Thyroid gland (tissue), 4 donors: ENCODE measurements around the gene NOTCH3. TPM values are rescaled to one million over a fixed set of nuclear protein-coding genes. Genes with fewer than 3 reads are reported as not detected.

ENCODE experiments used
- DNase-seq, 2 donors: peaks; one replicate each; pipeline ENCODE4 v3.0.0-alpha.2; 2019
- H3K27ac ChIP-seq, 3 donors: fragments of 200-600 bp; sonication (generic); 1 replicate in 2 of 3; 2 replicates in 1 of 3; pipeline ENCODE4 v1.5.1; 2016 to 2019; ENCODE audit warnings: mild to moderate bottlenecking in 1 of 3, moderate library complexity in 1 of 3
- H3K27me3 ChIP-seq: fragments of 200-600 bp; sonication (generic); one replicate; pipeline ENCODE4 v1.5.1; 2019
- H3K36me3 ChIP-seq, 2 donors: fragments of 200-600 bp; sonication (generic); one replicate each; pipeline ENCODE4 v1.5.1; 2016 to 2019
- H3K4me1 ChIP-seq, 2 donors: fragments of 200-600 bp; sonication (generic); one replicate each; pipeline ENCODE4 v1.5.1; 2017 to 2019
- H3K4me3 ChIP-seq, 3 donors: fragments of 200-600 bp; sonication (generic); replicated peaks in 1 of 3; 1 replicate in 2 of 3; 2 replicates in 1 of 3; pipeline ENCODE4 v1.5.1; 2016; ENCODE audit warnings: mild to moderate bottlenecking in 1 of 3
- H3K9me3 ChIP-seq: fragments of 200-600 bp; sonication (generic); one replicate; pipeline ENCODE4 v1.5.1; 2017
- CTCF ChIP-seq, 6 experiments: fragments of 200-600 bp in 3 of 6; fragments of 450-650 bp in 3 of 6; sonication (generic) in 3 of 6; IDR thresholded peaks; one replicate each; pipeline ENCODE4 v1.5.1; 2016 to 2019; ENCODE audit warnings: antibody characterized with exemption in 6 of 6, mild to moderate bottlenecking in 2 of 6, inconsistent platforms in 1 of 6, moderate library complexity in 1 of 6
- POLR2A ChIP-seq, 2 donors: fragments of 450-650 bp; IDR thresholded peaks; one replicate each; pipeline ENCODE4 v1.6.1; 2017; ENCODE audit warnings: antibody characterized with exemption in 2 of 2, mild to moderate bottlenecking in 2 of 2, moderate library complexity in 1 of 2
- WGBS, 2 donors: methylation state at CpG; one replicate each; pipeline ENCODE4 v1.1.5; 2017; 5-methylcytosine and 5-hydroxymethylcytosine counted together
- intact Hi-C: fragments of 100-400 bp; cut with DNase I; formaldehyde crosslinking; loops from one replicate; pipeline ENCODE4 v1.15.1; 2023
- total RNA-seq, 4 donors: library from RNA; depleted of rRNA; stranded (reverse); fragments of >200 nt; gene quantifications; one replicate each; pipeline ENCODE4 v1.2.3, GENCODE V29; 2016

NOTCH3 gene
- total RNA-seq, 4 donors from 2014 or later = 10.9 to 53.9 (median 20.0) TPM

DNA sequence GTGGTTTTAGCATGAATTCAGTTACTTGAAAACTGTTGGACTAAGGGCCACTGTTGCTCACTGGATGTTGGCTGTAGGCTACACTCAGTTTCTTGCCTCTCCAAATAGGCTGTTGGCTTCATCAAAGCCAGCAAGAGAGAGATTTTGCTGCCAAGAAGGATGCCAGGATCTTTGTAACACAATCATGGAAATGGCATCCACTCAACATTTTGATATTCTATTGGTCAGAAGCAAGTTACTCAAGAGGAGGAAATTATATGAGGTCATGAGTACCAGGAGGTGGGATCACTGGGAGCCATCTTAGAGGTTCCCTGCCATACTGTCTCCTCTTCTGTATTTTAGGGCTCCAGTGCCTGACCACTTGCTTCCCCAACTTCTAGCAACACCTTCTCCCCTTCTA is 63.0 kb downstream of the NOTCH3 start:
- no peak for DNase-seq

DNA sequence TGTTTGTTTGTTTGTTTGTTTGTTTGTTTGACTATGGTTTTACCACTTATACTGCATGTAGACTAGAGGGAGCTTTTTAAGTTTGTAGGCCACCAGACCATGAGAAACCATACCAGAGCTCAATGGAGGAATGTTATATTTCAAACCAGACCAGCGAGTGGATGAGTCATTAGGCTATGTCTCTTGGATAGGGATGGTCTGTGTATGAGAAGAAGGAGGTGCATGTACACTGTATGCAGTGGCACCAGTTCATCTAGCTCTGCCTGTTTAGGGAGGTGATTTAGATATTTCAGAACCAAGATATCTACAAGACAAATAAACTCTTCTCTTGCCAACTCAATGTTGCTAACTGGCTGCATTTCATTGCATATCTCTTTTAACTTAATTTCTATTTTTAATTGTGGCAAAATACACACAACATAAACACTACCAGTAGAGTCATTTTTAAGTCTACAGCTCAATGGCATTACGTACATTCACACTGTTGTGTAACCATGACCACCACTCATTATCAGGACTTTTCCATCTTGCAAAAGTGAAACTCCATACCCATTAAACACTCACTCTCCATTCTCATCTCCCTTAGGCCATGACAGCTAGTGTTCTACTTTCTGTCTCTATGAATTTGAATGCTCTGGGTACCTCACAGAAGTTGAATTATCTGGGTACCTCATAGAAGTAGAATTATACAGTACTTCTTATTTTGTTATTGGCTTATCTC is 64.4 kb downstream of the NOTCH3 start:
- Histone ChIP-seq H3K9me3 (no peaks in the 10 kb centered on the region), H3K4me3 (no peak overlapping the region), H3K27ac (no peak overlapping the region), H3K4me1 (no peaks in the 10 kb centered on the region), H3K36me3 (no peaks in the 10 kb centered on the region), H3K27me3 (no peaks in the 10 kb centered on the region)
- DNase-seq = no peak
- 57 to 82% methylated on average over 2 of the region's 2 CpGs for WGBS, 2 donors
- TF ChIP-seq CTCF (IDR thresholded peaks at IDR 0.05) (no peak), POLR2A (IDR thresholded peaks at IDR 0.05) (no peak)
- intact Hi-C loops = no loop called here

More for the DNA sequence above, 63.0 kb downstream of the NOTCH3 start:
- H3K27ac ChIP-seq = no peak overlapping the region
- H3K36me3 ChIP-seq = no peaks in the 10 kb centered on the region
- H3K4me3 ChIP-seq = no peak overlapping the region
- no peaks in the 10 kb centered on the region for H3K9me3 ChIP-seq
- intact Hi-C loops = no loop called here
- no peaks in the 10 kb centered on the region for H3K27me3 ChIP-seq
- no peaks in the 10 kb centered on the region for H3K4me1 ChIP-seq
- no peak for TF ChIP-seq CTCF (IDR thresholded peaks at IDR 0.05)
- no peak for TF ChIP-seq POLR2A (IDR thresholded peaks at IDR 0.05)

DNA sequence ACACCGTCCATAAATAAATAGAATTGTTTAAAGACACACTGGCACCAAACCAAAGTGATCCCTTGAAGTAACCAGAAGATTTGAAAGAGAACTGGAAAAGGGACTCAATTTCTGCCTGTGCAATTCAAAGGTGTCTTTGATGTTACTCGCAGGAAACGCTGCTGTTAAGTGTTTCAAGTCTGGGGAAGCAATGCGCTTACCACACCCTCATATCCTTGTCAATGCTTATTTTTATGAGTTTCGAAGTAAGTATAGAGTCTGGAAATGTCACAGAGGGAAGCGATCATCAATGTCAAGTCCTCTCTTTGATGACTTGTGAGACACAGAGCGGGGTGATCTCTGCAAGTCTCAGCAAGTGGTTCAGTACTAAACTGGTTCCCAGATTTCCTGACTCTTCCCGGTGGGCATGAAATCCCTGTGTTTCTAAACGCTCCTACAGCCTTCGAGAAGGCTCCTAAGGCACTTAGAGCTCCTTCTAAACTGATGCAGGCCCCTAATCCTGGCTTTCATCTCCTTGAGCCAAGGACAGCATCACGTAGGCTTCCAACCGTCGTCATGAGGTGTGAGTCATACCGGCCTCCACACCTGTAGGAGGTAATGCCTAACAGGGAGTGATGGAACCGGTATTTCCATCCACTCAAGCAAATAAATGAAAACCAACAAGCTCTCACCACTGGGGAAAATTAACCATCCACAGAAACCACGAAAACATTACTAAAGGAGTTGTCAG is 70.8 kb downstream of the NOTCH3 start:
- no peak overlapping the region for H3K27ac ChIP-seq
- TF ChIP-seq CTCF (IDR thresholded peaks at IDR 0.05) = no peak
- TF ChIP-seq POLR2A (IDR thresholded peaks at IDR 0.05) = no peak
- WGBS, 2 donors = 54 to 55% methylated on average over 16 of the region's 16 CpGs
- H3K27me3 ChIP-seq = no peaks in the 10 kb centered on the region
- intact Hi-C loops = no loop called here
- no peak overlapping the region for H3K4me3 ChIP-seq
- peaks cover 0 to under 1% of the 10 kb centered on the region in 2 donors for H3K4me1 ChIP-seq
- H3K9me3 ChIP-seq = no peaks in the 10 kb centered on the region
- no peak for DNase-seq
- no peaks in the 10 kb centered on the region for H3K36me3 ChIP-seq

DNA sequence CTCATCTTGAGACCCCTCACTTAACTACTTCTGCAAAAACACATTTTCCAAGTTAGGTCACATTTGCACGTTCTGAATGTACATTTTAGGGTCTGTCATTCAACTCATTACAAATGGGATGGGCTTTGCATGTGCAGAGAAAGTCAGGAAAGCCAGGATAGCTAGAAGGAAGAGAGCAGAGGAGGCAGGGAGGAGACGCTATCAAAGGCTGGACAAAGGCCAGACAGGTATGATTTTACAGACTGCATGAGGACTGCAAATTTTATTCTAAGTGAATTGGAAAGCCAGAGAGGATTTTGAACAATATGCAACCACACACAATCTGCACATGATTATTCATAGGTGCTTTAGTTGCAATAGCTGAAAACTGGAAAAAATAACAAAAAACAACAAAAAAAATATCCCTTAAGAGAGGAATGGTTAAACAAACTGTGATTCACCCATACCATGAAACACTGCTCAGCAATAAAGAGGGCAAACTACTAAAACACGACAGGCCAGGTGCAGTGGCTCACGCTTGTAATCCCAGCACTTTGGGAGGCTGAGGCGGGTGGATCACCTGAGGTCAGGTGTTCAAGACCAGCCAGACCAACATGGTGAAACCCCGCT is 72.5 kb downstream of the NOTCH3 start:
- Histone ChIP-seq H3K9me3 (no peaks in the 10 kb centered on the region), H3K36me3 (no peaks in the 10 kb centered on the region), H3K27ac (no peak overlapping the region), H3K4me1 (peaks cover 16 to 18% of the 10 kb centered on the region in 2 donors), H3K27me3 (no peaks in the 10 kb centered on the region), H3K4me3 (no peak overlapping the region)
- DNase-seq = no peak
- 77 to 78% methylated on average over 6 of the region's 6 CpGs for WGBS, 2 donors
- TF ChIP-seq CTCF (IDR thresholded peaks at IDR 0.05) (no peak), POLR2A (IDR thresholded peaks at IDR 0.05) (no peak)
- intact Hi-C loops = no loop called here
